Measurements from ENCODE around the gene CCDC15.

CCDC15 gene

DNA sequence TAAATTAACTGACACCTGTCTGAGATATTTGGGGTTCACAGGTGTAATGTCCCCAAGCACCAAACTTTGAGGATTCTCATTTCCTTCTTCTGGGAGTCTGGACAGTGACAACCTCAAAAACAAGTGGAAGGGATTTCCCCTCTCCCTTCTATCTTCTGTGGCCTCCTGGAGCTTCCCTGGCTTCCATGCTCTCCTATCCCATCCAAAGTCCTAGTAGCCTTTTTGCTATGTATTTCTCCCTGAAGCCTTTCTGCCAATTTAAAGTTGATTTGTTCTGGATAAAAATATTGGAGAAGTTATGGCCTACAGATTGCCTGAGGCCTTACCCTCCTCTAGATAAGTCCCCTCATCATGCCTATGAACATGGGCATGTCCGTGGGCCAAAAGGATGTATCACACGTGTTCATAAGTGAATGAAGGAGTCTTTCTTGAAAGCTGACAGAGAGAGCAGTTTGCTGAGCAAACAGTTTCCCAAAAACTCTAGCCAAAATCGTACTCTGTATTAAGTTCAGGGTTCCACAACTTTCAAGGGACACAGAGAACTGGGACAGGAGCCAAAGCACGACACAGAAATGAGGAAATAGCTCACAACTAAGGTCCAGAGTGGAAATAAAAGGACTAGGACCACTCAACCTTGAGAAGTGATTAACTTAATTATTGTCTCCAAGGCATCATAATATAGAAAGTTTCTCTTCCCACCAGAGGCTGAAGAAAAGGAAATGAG lies 24.9 kb upstream of the CCDC15 start:
- Histone ChIP-seq H3K4me1 (ENCODE audit: control insufficient read depth, low read depth, low read length) (no peaks in the 10 kb centered on the region), H3K4ac (ENCODE audit: low read depth, low read length) (no peak overlapping the region), H2BK15ac (replicated peaks; ENCODE audit: low read depth) (no peak overlapping the region), H3K27me3 (ENCODE audit: insufficient read depth, low read length, poor library complexity) (no peaks in the 10 kb centered on the region), H4K8ac (ENCODE audit: low read depth, low read length) (no peak overlapping the region), H3K36me3 (ENCODE audit: control insufficient read depth, insufficient read depth, low read length) (no peaks in the 10 kb centered on the region), H3K79me2 (ENCODE audit: control insufficient read depth, insufficient read depth, low read length) (no peaks in the 10 kb centered on the region), H4K5ac (ENCODE audit: low read length) (no peak overlapping the region), H2BK5ac (ENCODE audit: low read length) (no peak overlapping the region), H3K79me1 (ENCODE audit: low read length) (no peaks in the 10 kb centered on the region), H3K4me3 (ENCODE audit: low read length) (no peak overlapping the region), H3K9ac (ENCODE audit: low read length) (no peak overlapping the region), H2AK5ac (ENCODE audit: low read length) (no peak overlapping the region), H3K23ac (ENCODE audit: low read length) (no peak overlapping the region), H2BK120ac (ENCODE audit: low read depth, low read length) (no peak overlapping the region), H3K56ac (ENCODE audit: low read length) (no peak overlapping the region), H3K4me2 (ENCODE audit: low read length) (no peak overlapping the region), H3K27ac (ENCODE audit: low read depth, low read length) (no peak overlapping the region), H3K18ac (ENCODE audit: low read length) (no peak overlapping the region)
- DNase-seq: no peak
- WGBS (ENCODE audit: extremely low coverage, insufficient coverage, low lambda C conversion rate): no CpG with 5 or more reads among the region's 4 CpGs

DNA sequence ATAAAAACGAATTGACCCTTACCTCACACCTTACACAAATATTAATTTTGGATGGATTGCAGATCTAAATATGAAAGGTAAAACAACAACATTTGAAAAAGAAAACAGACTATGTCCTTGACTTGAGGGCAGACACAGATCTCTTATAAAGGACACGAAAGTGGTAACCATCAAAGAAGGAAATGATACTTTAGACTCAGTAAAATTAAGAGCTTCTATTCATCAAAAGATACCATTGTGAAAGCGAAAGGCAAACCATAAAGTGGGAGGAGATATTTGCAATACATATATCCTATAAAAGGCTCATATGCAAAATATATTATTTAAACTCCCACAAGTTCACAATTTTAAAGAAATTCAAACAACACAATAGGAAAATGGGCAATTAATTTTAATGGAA lies 23.2 kb upstream of the CCDC15 start:
- Histone ChIP-seq H2BK15ac (replicated peaks; ENCODE audit: low read depth) (no peak overlapping the region), H3K79me1 (ENCODE audit: low read length) (no peaks in the 10 kb centered on the region), H3K4me1 (ENCODE audit: control insufficient read depth, low read depth, low read length) (no peaks in the 10 kb centered on the region), H4K5ac (ENCODE audit: low read length) (no peak overlapping the region), H3K4ac (ENCODE audit: low read depth, low read length) (no peak overlapping the region), H2BK120ac (ENCODE audit: low read depth, low read length) (no peak overlapping the region), H3K18ac (ENCODE audit: low read length) (no peak overlapping the region), H3K79me2 (ENCODE audit: control insufficient read depth, insufficient read depth, low read length) (no peaks in the 10 kb centered on the region), H3K4me3 (ENCODE audit: low read length) (no peak overlapping the region), H2BK5ac (ENCODE audit: low read length) (no peak overlapping the region), H3K27me3 (ENCODE audit: insufficient read depth, low read length, poor library complexity) (no peaks in the 10 kb centered on the region), H3K23ac (ENCODE audit: low read length) (no peak overlapping the region), H3K36me3 (ENCODE audit: control insufficient read depth, insufficient read depth, low read length) (no peaks in the 10 kb centered on the region), H3K27ac (ENCODE audit: low read depth, low read length) (no peak overlapping the region), H3K9ac (ENCODE audit: low read length) (no peak overlapping the region), H3K4me2 (ENCODE audit: low read length) (no peak overlapping the region), H4K8ac (ENCODE audit: low read depth, low read length) (no peak overlapping the region), H2AK5ac (ENCODE audit: low read length) (no peak overlapping the region), H3K56ac (ENCODE audit: low read length) (no peak overlapping the region)
- no CpG with 5 or more reads among the region's 3 CpGs for WGBS (ENCODE audit: extremely low coverage, insufficient coverage, low lambda C conversion rate)
- DNase-seq: no peak

DNA sequence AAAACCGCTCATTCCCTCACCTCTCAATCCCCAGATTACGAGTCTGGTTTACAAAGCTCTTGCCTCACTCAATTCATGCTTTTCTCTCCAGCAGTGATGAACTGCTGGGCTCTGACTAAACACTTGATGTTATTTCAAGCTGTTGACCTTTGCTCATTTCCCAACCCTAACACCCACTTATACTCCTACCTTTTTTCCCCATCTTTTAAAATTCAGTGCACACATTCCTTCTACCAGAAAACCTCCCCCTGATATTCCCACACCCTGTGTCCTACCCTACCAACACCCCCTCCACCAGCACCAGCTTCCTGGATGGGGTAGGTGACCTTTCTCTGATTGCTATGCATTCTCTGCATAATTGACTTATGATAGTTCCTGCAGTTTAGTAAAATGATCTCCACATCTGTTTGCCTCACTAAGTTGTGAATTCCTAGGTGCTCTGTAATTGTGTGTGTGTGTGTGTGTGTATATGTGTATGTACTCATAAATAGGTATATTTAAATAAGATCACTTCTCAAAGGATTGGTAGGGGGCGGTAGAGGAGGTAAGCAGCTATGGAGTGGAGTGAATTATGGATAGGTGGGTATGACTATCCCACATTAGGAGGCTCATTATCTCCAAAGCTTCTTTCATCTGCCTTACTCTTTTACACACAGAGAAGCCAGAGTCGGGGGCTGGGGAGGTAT lies 19.0 kb upstream of the CCDC15 start:
- Histone ChIP-seq H4K8ac (ENCODE audit: low read depth, low read length) (no peak overlapping the region), H3K56ac (ENCODE audit: low read length) (no peak overlapping the region), H3K79me2 (ENCODE audit: control insufficient read depth, insufficient read depth, low read length) (no peaks in the 10 kb centered on the region), H2AK5ac (ENCODE audit: low read length) (no peak overlapping the region), H3K27ac (ENCODE audit: low read depth, low read length) (no peak overlapping the region), H3K4ac (ENCODE audit: low read depth, low read length) (no peak overlapping the region), H3K36me3 (ENCODE audit: control insufficient read depth, insufficient read depth, low read length) (no peaks in the 10 kb centered on the region), H3K27me3 (ENCODE audit: insufficient read depth, low read length, poor library complexity) (no peaks in the 10 kb centered on the region), H3K23ac (ENCODE audit: low read length) (no peak overlapping the region), H2BK120ac (ENCODE audit: low read depth, low read length) (no peak overlapping the region), H4K5ac (ENCODE audit: low read length) (no peak overlapping the region), H2BK15ac (replicated peaks; ENCODE audit: low read depth) (no peak overlapping the region), H3K4me3 (ENCODE audit: low read length) (no peak overlapping the region), H2BK5ac (ENCODE audit: low read length) (no peak overlapping the region), H3K4me2 (ENCODE audit: low read length) (no peak overlapping the region), H3K79me1 (ENCODE audit: low read length) (no peaks in the 10 kb centered on the region), H3K18ac (ENCODE audit: low read length) (no peak overlapping the region), H3K9ac (ENCODE audit: low read length) (no peak overlapping the region), H3K4me1 (ENCODE audit: control insufficient read depth, low read depth, low read length) (no peaks in the 10 kb centered on the region)
- no CpG with 5 or more reads among the region's 4 CpGs for WGBS (ENCODE audit: extremely low coverage, insufficient coverage, low lambda C conversion rate)
- DNase-seq: no peak

DNA sequence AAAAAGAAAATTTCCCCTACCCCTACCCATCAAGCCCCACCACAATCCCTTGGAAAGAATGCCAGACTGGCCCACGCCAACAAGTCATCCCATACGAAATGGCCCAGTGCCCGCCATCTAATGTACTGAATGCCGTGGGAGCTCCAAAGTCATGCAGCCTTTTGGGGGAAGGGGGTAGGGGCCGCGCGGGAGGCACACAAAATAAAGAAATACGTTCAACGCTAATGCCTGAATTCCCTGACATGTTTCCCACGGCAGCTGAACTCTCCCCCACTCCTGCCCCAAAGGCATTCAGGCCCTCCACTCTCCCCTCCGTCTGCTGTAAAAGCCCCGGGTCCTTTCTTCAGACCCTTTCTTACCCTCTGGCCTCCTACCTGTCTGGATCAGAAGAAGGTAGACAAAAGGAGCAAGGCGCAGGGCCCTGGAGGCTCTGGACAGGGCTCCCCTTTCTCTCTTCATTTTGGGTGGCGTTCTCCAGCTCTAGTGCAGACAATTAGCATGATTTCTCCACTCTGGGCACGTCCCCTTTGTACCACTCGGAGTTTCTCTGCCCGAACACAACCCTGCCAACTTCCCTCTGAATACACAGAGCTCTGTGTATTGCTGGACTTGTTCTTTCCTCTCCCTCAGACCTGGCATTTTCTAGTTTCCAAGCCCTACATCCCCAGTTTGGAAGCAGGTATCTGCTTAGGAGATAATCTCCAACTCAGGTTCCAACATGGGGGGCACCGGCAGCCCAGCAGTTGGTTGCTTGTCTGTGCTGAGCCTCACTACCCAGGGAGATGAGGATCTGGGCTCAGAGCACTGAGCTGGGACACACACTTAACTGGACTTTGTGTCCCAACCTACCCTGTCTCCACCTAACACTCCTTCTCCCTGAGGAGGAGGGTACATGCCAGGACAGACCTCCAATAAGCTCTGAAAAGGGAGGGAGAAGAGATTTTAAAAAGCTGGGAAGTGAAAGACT lies 18.2 kb upstream of the CCDC15 start, which contains the start of gene HEPACAM:
Gene HEPACAM, minus strand, starts transcription at position 500 of the 967 bp plus-strand sequence. Its CDS starts 41 bp downstream, at position 459.
- Histone ChIP-seq H3K4me3 (ENCODE audit: low read length) (no peak within 1 kb of the TSS), H3K79me2 (ENCODE audit: control insufficient read depth, insufficient read depth, low read length) (no peaks in the 10 kb centered on the region), H3K9ac (ENCODE audit: low read length) (no peak within 1 kb of the TSS), H3K4ac (ENCODE audit: low read depth, low read length) (no peak within 1 kb of the TSS), H3K23ac (ENCODE audit: low read length) (no peak within 1 kb of the TSS), H4K8ac (ENCODE audit: low read depth, low read length) (no peak within 1 kb of the TSS), H2AK5ac (ENCODE audit: low read length) (no peak within 1 kb of the TSS), H2BK15ac (replicated peaks; ENCODE audit: low read depth) (no peak within 1 kb of the TSS), H3K4me1 (ENCODE audit: control insufficient read depth, low read depth, low read length) (no peaks in the 10 kb centered on the region), H4K5ac (ENCODE audit: low read length) (no peak within 1 kb of the TSS), H3K18ac (ENCODE audit: low read length) (no peak within 1 kb of the TSS), H3K4me2 (ENCODE audit: low read length) (no peak within 1 kb of the TSS), H3K36me3 (ENCODE audit: control insufficient read depth, insufficient read depth, low read length) (no peaks in the 10 kb centered on the region), H2BK5ac (ENCODE audit: low read length) (no peak within 1 kb of the TSS), H3K27me3 (ENCODE audit: insufficient read depth, low read length, poor library complexity) (no peaks in the 10 kb centered on the region), H3K56ac (ENCODE audit: low read length) (no peak within 1 kb of the TSS), H2BK120ac (ENCODE audit: low read depth, low read length) (no peak within 1 kb of the TSS), H3K79me1 (ENCODE audit: low read length) (no peaks in the 10 kb centered on the region), H3K27ac (ENCODE audit: low read depth, low read length) (no peak within 1 kb of the TSS)
- no peak for DNase-seq
- WGBS (ENCODE audit: extremely low coverage, insufficient coverage, low lambda C conversion rate): no CpG with 5 or more reads among the region's 18 CpGs

DNA sequence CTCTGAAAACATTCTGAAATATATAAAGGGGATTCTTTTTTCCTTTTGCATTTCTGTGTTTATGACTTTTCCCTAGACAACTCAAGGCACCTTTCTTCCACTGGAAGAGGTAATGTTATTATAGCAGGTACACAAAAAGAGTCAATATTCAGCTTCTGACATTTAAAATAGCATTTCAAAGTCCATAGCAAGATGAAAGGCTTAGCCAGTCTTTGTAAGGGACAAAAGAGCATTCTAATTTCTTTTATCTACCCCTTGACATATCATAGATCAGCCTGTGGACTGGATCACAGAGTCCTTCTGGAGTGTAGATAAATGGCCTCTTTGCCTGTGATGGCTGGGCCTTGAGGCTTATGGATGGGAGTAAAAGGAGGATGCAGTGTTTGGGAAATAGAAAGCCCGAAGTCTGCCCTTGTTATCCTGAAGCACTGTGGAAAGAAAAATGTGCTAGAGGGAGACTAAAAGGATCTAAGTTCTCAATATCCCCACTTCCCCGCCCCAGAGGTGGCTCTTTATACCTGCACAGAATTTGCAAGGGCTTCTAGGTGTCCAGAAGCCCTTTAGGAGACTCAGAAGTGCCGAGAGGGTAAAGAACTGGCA lies 16.6 kb upstream of the CCDC15 start:
- H3K9ac ChIP-seq (ENCODE audit: low read length): no peak overlapping the region
- H3K56ac ChIP-seq (ENCODE audit: low read length): no peak overlapping the region
- DNase-seq: no peak
- no peak overlapping the region for H3K4me3 ChIP-seq (ENCODE audit: low read length)
- no peak overlapping the region for H2BK120ac ChIP-seq (ENCODE audit: low read depth, low read length)
- no peaks in the 10 kb centered on the region for H3K27me3 ChIP-seq (ENCODE audit: insufficient read depth, low read length, poor library complexity)
- no peak overlapping the region for H4K5ac ChIP-seq (ENCODE audit: low read length)
- no peak overlapping the region for H4K8ac ChIP-seq (ENCODE audit: low read depth, low read length)
- no peak overlapping the region for H3K18ac ChIP-seq (ENCODE audit: low read length)
- H3K4ac ChIP-seq (ENCODE audit: low read depth, low read length): no peak overlapping the region
- no peak overlapping the region for H3K4me2 ChIP-seq (ENCODE audit: low read length)
- no peak overlapping the region for H2AK5ac ChIP-seq (ENCODE audit: low read length)
- H3K36me3 ChIP-seq (ENCODE audit: control insufficient read depth, insufficient read depth, low read length): no peaks in the 10 kb centered on the region
- H2BK15ac ChIP-seq (replicated peaks; ENCODE audit: low read depth): no peak overlapping the region
- no peak overlapping the region for H3K27ac ChIP-seq (ENCODE audit: low read depth, low read length)
- WGBS (ENCODE audit: extremely low coverage, insufficient coverage, low lambda C conversion rate): no CpG with 5 or more reads among the region's 3 CpGs
- H3K4me1 ChIP-seq (ENCODE audit: control insufficient read depth, low read depth, low read length): no peaks in the 10 kb centered on the region
- no peak overlapping the region for H3K23ac ChIP-seq (ENCODE audit: low read length)
- no peaks in the 10 kb centered on the region for H3K79me2 ChIP-seq (ENCODE audit: control insufficient read depth, insufficient read depth, low read length)
- H2BK5ac ChIP-seq (ENCODE audit: low read length): no peak overlapping the region
- H3K79me1 ChIP-seq (ENCODE audit: low read length): no peaks in the 10 kb centered on the region

Measured in mesendoderm (in vitro differentiated cells).